Vagina (tissue), 2 donors: ENCODE data around the gene EGF. TPM values are rescaled to one million over a fixed set of nuclear protein-coding genes. Genes with fewer than 3 reads are reported as not detected.
"Not testable (repeated sequence)": the region's sequence is repeated elsewhere in the genome, so short reads cannot be mapped to it uniquely, and the experiment has no call there.

ENCODE experiments used
- DNase-seq, 2 donors: peaks; one replicate each; pipeline ENCODE4 v3.0.0-alpha.2; 2017; ENCODE audit errors: extremely low spot score in 2 of 2
- H3K27ac ChIP-seq: fragments of 200-600 bp; sonication (generic); one replicate; pipeline ENCODE4 v1.5.1; 2019
- H3K27me3 ChIP-seq: fragments of 200-600 bp; sonication (generic); one replicate; pipeline ENCODE4 v1.5.1; 2019
- H3K36me3 ChIP-seq, 2 donors: fragments of 200-600 bp; sonication (generic); one replicate each; pipeline ENCODE4 v1.5.1; 2017 to 2019
- H3K4me1 ChIP-seq: fragments of 200-600 bp; sonication (generic); one replicate; pipeline ENCODE4 v1.5.1; 2019
- H3K4me3 ChIP-seq, 2 donors: fragments of 200-600 bp; sonication (generic); 1 replicate in 1 of 2; 2 replicates in 1 of 2; pipeline ENCODE4 v1.5.1; 2016 to 2019
- H3K9me3 ChIP-seq: fragments of 200-600 bp; sonication (generic); one replicate; pipeline ENCODE4 v1.5.1; 2019
- POLR2A ChIP-seq, 2 donors: fragments of 450-650 bp; IDR thresholded peaks; one replicate each; pipeline ENCODE4 v1.6.1; 2017; ENCODE audit warnings: antibody characterized with exemption in 2 of 2, mild to moderate bottlenecking in 2 of 2, moderate library complexity in 2 of 2
- POLR2AphosphoS5 ChIP-seq, 2 donors: sonication (generic); formaldehyde crosslinking; IDR thresholded peaks; one replicate each; pipeline ENCODE4 v1.9.0; 2017; ENCODE audit warnings: antibody characterized with exemption in 2 of 2, mild to moderate bottlenecking in 2 of 2, low read depth in 1 of 2; ENCODE audit not compliant: insufficient read depth in 1 of 2
- intact Hi-C: fragments of 100-400 bp; cut with DNase I; formaldehyde crosslinking; loops from one replicate; pipeline ENCODE4 v1.15.1; 2023
- total RNA-seq: library from RNA; depleted of rRNA; stranded (reverse); fragments of >200 nt; gene quantifications from one replicate; pipeline ENCODE4 v1.2.3, GENCODE V29; 2016
- TF ChIP-seq, protein P1 (sequence below), 3 experiments: fragments of 450-650 bp in 2 of 3; fragments of 200-600 bp in 1 of 3; sonication (generic) in 1 of 3; IDR thresholded peaks; one replicate each; pipeline ENCODE4 v1.5.1; 2017 to 2019; ENCODE audit warnings: antibody characterized with exemption in 3 of 3, mild to moderate bottlenecking in 2 of 3, moderate library complexity in 2 of 3

EGF gene
- total RNA-seq, 1 donor from 2014 or later = 0.74 TPM

DNA sequence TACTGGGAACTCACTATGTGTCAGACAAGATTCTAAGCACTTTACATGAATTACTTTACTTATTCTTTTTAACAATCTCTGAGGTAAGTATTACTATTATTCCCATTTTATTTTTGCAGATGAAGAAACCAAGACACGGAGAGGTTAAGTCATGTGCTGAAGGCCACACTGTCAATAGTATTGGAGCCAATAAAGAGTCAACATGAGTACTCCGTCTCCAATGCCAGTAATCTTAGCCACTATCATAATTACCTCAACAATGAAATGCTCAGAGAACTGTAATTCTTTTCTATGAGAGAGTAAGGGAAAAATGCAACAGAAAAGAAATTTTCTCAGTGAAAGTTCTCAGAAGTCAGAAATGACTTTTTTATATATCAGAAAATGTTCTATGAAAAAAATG, 12.7 kb downstream of the EGF start:
- TF ChIP-seq POLR2A (IDR thresholded peaks at IDR 0.05) (no peak), POLR2AphosphoS5 (IDR thresholded peaks at IDR 0.05; ENCODE audit: insufficient read depth in 1 of 2, low read depth in 1 of 2) (no peak)
- TF ChIP-seq, protein P1, sequence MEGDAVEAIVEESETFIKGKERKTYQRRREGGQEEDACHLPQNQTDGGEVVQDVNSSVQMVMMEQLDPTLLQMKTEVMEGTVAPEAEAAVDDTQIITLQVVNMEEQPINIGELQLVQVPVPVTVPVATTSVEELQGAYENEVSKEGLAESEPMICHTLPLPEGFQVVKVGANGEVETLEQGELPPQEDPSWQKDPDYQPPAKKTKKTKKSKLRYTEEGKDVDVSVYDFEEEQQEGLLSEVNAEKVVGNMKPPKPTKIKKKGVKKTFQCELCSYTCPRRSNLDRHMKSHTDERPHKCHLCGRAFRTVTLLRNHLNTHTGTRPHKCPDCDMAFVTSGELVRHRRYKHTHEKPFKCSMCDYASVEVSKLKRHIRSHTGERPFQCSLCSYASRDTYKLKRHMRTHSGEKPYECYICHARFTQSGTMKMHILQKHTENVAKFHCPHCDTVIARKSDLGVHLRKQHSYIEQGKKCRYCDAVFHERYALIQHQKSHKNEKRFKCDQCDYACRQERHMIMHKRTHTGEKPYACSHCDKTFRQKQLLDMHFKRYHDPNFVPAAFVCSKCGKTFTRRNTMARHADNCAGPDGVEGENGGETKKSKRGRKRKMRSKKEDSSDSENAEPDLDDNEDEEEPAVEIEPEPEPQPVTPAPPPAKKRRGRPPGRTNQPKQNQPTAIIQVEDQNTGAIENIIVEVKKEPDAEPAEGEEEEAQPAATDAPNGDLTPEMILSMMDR (IDR thresholded peaks at IDR 0.05) = no peak
- Histone ChIP-seq H3K9me3 (no peaks in the 10 kb centered on the region), H3K27me3 (no peaks in the 10 kb centered on the region), H3K4me1 (no peaks in the 10 kb centered on the region), H3K27ac (no peak overlapping the region), H3K36me3 (no peaks in the 10 kb centered on the region), H3K4me3 (no peak overlapping the region)
- intact Hi-C loops = no loop called here
- DNase-seq = no peak

- no peak for DNase-seq
- no peak overlapping the region for H3K27ac ChIP-seq
- no peaks in the 10 kb centered on the region for H3K27me3 ChIP-seq
- no peak overlapping the region for H3K4me3 ChIP-seq
- TF ChIP-seq, protein P1 (IDR thresholded peaks at IDR 0.05) = no peak
- TF ChIP-seq POLR2A (IDR thresholded peaks at IDR 0.05) = no peak
- no peak for TF ChIP-seq POLR2AphosphoS5 (IDR thresholded peaks at IDR 0.05; ENCODE audit: insufficient read depth in 1 of 2, low read depth in 1 of 2)
- no peaks in the 10 kb centered on the region for H3K4me1 ChIP-seq
- intact Hi-C loops = no loop called here
- H3K9me3 ChIP-seq = no peaks in the 10 kb centered on the region
- H3K36me3 ChIP-seq = no peaks in the 10 kb centered on the region
Observed at GRCh38 chr4:109928327-109929045, 15.8 kb downstream of the EGF start.

DNA sequence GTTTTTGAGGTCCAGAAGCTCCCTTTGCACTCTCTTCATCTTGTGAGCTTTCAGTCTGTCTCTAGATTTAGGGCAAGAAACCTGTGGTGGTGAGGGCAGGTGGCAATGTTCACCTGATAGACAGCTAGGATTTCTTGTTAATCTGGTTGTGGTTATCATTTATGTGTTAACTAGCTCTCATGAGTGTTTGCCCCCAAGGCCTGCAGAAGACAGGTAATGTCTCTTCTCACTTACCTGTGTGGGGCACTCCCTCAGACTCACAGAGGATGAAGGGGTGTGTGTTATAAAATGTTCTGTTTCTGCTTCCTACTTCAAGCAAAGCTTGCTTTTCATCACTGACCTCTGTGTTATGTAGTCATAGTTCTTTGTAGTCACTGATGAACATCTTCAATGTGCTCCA, 17.8 kb downstream of the EGF start:
- DNase-seq = no peak
- Histone ChIP-seq H3K27me3 (no peaks in the 10 kb centered on the region), H3K4me3 (no peak overlapping the region), H3K36me3 (no peaks in the 10 kb centered on the region), H3K9me3 (no peaks in the 10 kb centered on the region), H3K27ac (no peak overlapping the region), H3K4me1 (no peaks in the 10 kb centered on the region)
- TF ChIP-seq, protein P1 (IDR thresholded peaks at IDR 0.05) = no peak
- no peak for TF ChIP-seq POLR2AphosphoS5 (IDR thresholded peaks at IDR 0.05; ENCODE audit: insufficient read depth in 1 of 2, low read depth in 1 of 2)
- no peak for TF ChIP-seq POLR2A (IDR thresholded peaks at IDR 0.05)
- intact Hi-C loops = no loop called here

- no peak for DNase-seq
- no peak overlapping the region for H3K27ac ChIP-seq
- no peaks in the 10 kb centered on the region for H3K36me3 ChIP-seq
- intact Hi-C loops = no loop called here
- TF ChIP-seq POLR2A (IDR thresholded peaks at IDR 0.05) (no peak), POLR2AphosphoS5 (IDR thresholded peaks at IDR 0.05; ENCODE audit: insufficient read depth in 1 of 2, low read depth in 1 of 2) (no peak)
- TF ChIP-seq, protein P1 (IDR thresholded peaks at IDR 0.05) = no peak
- H3K4me1 ChIP-seq = no peaks in the 10 kb centered on the region
- H3K9me3 ChIP-seq = no peaks in the 10 kb centered on the region
- H3K27me3 ChIP-seq = no peaks in the 10 kb centered on the region
- no peak overlapping the region for H3K4me3 ChIP-seq
Observed at GRCh38 chr4:109930872-109931271, 18.2 kb downstream of the EGF start.

GRCh38 chr4:109931318-109931717, 18.6 kb downstream of the EGF start:
- TF ChIP-seq POLR2A (IDR thresholded peaks at IDR 0.05) (no peak), POLR2AphosphoS5 (IDR thresholded peaks at IDR 0.05; ENCODE audit: insufficient read depth in 1 of 2, low read depth in 1 of 2) (no peak)
- TF ChIP-seq, protein P1 (IDR thresholded peaks at IDR 0.05) = no peak
- Histone ChIP-seq H3K36me3 (no peaks in the 10 kb centered on the region), H3K4me1 (no peaks in the 10 kb centered on the region), H3K27ac (no peak overlapping the region), H3K4me3 (no peak overlapping the region), H3K9me3 (no peaks in the 10 kb centered on the region), H3K27me3 (no peaks in the 10 kb centered on the region)
- no peak for DNase-seq
- intact Hi-C loops = no loop called here

- H3K4me3 ChIP-seq, H3K9me3 ChIP-seq, H3K27ac ChIP-seq, H3K27me3 ChIP-seq, H3K36me3 ChIP-seq, H3K4me1 ChIP-seq, DNase-seq, intact Hi-C loops: not testable (repeated sequence)
Observed at GRCh38 chr4:109937352-109937751, 24.7 kb downstream of the EGF start.
